OCI-LY1 (cell line): ENCODE measurements around the gene MCF2L.

ENCODE experiments used
- EZH2 ChIP-seq: fragments of 200-600 bp; sonication (generic), shearing (Covaris generic); IDR thresholded peaks from 2 replicates; pipeline ENCODE4 v1.8.0; 2017; ENCODE audit warnings: borderline replicate concordance, mixed run types, mild to moderate bottlenecking, antibody characterized with exemption, low read length, moderate library complexity, mixed read lengths
- TF ChIP-seq, protein P1 (sequence below): fragments of 200-600 bp; sonication (generic), shearing (Covaris generic); IDR thresholded peaks from 2 replicates; pipeline ENCODE4 v1.5.1; 2017; ENCODE audit warnings: mild to moderate bottlenecking, antibody characterized with exemption, low read length, moderate library complexity, mixed read lengths

DNA sequence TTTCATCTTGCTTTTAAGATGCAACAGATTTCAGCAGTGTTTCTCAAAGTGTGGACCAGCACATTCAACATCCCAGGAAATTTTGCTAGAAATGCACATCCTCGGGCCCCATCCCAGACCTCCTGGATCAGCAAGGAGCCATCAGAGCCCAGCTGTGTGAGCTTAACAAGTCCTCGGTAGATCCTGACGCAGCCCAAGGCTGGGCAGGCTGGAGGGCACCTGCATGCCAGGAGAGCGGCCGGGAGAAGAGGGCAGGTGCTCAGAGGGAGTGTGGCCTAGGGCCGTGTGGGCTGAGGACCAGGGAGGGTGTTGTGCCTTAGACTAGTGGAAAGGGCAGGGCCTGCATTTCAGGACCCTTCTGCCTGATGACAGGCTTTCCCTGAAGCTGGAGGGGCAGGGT, 2.2 kb upstream of the MCF2L start:
- TF ChIP-seq, protein P1, sequence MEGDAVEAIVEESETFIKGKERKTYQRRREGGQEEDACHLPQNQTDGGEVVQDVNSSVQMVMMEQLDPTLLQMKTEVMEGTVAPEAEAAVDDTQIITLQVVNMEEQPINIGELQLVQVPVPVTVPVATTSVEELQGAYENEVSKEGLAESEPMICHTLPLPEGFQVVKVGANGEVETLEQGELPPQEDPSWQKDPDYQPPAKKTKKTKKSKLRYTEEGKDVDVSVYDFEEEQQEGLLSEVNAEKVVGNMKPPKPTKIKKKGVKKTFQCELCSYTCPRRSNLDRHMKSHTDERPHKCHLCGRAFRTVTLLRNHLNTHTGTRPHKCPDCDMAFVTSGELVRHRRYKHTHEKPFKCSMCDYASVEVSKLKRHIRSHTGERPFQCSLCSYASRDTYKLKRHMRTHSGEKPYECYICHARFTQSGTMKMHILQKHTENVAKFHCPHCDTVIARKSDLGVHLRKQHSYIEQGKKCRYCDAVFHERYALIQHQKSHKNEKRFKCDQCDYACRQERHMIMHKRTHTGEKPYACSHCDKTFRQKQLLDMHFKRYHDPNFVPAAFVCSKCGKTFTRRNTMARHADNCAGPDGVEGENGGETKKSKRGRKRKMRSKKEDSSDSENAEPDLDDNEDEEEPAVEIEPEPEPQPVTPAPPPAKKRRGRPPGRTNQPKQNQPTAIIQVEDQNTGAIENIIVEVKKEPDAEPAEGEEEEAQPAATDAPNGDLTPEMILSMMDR: no peak
- TF ChIP-seq EZH2: no peak
